Activated CD4-positive, CD25-positive, alpha-beta regulatory T cell (primary cell): ENCODE measurements around the gene CD96.

Experiments
- DNase-seq, 4 experiments: peaks; one replicate each; lab custom pipeline; 2025; lab: John Stamatoyannopoulos, UW

Gene CD96

DNA sequence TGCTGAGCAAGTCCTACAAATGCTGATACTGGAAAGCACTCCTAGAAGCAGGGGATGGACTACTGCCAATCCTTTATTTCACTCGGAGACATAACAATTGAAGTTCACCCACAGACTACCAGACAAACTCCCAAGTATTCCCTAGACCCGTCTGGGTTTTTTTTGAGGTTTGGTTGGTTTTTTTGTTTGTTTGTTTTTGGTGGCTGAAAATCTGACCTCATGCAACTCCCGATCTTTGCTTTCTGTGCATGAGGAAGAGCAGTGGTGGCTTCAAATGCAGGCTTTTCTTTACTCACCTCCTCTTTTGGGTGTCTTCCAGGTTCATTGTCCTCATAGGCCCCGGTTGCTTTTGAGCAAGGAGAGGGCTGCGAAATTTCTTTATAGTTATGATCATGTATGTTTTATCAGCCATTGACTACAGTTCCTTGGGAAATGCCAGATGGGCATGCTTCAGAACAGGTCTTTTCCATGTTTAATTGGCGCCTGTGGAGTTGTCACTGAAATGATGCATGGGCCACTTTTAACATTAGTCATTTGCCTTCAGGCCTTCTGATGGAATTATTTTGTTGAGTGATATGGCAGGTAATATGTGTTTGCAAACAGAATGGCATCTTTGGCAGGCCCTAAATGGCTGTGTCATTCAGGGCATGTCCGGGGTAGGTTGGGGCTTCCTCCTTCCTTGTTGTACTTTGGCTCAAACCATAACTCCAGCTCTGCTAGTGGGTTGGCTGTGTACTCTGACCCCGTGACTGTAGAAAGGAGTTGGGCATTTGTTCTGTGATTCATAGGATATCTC lies 134.4 kb downstream of the CD96 start:
- no peak for DNase-seq

DNA sequence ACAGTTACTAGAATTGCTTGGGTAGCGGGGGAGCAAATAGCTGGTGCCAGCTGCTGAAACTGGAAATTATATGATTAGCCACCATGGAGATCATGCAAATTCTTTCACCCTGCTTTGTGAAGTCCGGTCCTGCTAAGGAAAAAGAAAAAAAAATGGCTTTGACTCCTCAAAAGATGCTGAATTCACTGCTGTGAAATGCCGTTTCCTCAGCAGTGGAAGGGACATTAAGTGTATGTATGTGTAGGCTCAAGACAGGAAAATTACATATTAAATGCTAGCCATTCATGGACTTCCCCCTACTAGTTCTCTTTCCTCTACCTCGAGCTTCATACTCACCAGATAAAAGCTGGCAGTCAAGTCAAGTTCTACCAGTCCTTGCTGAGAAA lies 135.0 kb downstream of the CD96 start:
- DNase-seq = no peak

DNA sequence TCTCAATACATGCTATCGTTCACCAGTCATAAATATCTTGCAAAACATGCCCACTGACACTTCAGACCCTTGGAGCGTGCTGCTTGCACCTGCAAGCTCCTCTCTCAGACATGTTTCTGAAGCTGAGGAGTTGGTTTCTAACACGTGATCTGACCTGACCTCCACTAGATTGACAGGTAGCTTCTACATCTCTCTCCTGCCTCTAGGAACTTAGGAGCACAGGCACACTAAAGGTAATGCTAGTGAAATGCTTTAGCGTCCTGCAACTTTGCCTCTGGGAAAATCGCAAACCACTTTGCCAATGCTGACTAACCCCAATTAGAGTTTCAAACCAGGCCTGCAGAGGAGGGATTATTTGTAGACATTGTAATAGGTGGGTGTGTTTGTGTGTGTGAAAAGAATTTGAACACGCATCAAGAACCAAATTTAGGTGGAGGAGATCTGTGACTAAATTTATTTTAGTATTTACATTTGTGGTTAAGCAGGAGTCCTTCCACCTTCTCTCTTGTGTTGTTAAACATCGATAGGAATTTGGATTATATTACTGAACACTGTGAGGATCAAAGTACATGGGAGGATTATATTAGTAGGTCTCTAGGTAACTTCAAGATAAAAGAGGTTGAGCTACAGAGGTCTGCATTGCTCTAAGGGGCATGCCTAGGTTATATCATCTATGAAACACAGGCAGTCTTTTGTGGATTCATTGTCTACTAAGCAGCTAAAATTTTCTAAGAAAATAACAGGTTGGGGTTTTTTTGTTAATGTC lies 139.8 kb downstream of the CD96 start:
- no peak for DNase-seq

DNA sequence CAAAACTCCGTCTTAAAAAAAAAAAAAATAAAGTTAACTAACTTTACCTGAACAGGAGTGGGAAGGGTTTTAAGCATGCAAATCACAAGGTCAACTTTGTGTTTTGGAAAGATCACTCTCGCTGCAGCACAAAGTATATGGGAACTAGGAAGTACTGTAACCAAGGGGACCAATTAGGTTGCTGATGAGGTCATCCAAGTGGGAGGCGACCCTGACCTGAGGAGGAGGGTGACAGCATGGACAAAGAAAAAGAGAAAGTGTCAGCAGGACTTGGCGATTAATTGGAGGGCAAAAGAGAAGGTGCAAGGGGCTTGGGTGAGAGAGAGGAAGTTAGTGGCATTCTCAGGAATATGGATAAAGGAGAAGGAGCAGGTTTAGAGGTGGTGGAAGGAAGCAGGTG lies 142.6 kb downstream of the CD96 start:
- no peak for DNase-seq

DNA sequence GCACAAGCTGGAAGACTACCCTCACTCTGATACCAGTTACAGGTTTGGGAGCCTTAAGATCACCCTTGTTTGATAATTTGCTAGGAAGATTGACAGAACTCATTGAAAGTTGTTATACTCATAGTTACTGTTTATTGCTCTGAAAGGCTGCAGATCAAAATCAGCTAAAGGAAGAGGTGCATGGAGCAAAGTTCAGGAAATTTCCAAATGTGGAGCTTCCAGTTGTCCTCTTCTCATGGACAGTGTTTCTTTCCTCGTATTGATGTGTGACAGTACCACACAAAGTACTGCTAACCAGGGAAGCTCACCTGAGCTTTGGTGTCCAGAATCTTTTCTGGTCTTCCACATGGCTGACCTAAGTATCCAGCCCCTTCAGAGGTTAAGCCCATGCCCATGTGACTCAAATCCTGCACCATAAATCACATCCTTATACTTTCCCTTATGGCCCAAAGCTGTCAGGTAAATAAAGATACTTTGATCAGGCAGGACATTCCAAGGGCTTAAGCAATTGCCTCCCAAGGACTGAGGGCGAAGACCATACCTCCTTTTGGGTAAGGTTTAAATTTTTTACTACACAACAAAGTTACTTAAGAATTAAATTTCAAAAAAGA lies 146.3 kb downstream of the CD96 start:
- no peak for DNase-seq

DNA sequence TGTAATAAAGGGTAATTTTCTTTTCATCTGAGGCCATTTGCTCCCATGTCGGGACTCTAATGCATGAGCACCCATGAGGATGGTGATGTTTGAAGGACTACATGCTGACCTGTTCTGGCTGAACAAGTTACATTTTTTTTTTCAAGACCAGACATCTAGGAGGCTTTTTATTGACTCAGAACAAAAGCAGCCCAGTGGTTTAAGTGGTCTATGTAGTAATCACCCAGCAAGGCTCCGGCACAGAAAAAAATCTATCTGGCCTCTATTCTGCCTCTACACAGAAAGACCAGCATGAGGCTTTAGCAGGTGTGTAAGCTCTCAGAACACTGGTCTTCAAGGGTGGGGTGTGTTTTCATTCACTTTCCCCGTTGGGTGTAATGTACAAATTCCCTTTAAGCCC lies 148.2 kb downstream of the CD96 start:
- no peak for DNase-seq

DNA sequence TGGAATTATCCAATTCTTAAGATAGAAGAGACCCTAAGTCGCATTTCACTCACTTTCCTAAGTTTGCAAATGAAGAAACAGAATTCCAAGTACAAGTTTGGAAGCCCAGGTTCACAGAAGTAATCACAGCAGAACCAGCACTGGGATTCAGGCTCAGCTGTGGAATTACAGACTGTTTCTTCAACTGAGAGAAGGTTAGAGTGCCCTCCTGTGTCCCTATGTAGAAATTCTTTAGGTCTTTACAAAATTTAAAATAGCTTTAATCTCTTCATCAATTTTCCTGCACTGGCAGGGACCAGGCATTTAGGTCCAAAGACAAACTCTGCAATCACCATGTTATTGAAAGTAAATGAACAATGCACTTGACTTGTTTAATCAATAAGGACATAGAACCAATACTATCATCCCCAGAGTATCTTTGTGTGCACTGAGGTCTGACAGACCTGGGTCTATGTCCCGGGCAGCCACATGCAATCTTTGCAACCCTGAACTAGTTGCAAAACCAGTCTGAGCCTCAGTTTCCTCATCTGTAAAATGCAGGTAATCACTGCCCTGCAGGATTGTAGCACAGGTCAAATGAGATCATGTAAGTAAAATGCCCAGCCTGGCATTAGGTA lies 149.4 kb downstream of the CD96 start:
- DNase-seq = no peak

DNA sequence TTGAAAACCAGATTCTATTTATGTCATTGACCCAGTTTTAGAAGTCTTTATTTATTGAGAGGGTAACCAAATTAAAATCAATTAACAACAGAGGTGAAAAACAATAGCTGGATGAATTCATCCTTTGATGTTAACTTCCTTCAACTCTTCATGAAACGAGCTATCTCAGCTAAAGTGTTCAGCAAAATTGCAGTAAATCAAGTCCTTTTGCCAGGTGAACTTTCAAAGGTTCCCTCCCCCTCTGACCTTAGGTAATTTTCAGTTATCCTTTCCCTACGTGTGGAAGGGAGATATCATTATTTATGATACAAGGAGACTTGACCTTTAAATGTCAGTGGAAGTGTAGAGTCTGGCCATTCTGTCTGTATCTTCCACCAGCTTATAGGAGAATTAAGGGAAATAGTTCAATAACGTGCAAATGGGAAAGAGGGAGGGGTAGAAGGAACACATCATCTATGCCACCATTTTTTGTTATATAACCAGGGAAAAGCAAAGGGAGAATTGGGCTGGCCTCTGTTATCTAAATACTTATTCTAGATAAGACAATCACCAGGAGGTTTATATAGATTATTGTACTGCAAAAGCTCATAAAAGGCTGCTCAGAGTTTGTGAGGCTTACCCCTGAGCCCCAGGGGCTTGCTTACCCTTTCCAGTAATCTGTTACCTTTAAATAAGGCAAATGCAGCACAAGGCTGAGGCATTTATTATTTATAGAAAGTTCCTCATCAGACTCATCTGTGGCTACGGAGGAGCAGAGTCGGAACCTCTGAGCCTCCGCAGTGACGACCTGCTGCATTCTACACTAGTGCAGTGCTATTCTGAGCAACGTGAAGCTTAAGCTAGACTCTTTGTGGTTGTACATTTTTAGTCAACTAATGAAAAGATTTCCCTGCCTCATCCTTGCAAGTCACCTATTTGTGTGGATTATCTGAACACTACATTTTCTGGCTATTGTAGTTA lies 150.9 kb downstream of the CD96 start:
- DNase-seq = no peak

DNA sequence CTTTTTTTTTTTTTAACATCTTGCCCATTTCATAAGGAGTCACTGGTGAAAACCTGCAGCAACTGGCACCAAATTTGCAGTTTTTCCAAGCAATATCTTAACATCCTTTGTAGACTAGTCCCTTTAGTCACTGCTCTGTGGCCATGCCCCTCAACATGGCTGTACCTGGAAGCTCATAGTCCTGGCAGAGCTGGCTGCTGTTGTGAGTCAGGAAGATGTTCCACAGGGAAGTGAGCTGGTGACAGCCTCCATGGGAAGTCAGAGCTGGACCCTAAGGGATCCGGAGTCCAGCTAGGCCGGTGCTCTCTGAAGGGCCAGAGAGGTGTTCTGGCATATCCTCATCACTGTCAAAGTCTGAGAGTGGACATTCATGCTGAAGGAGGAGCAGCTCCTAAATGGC lies 152.5 kb downstream of the CD96 start:
- DNase-seq = no peak

DNA sequence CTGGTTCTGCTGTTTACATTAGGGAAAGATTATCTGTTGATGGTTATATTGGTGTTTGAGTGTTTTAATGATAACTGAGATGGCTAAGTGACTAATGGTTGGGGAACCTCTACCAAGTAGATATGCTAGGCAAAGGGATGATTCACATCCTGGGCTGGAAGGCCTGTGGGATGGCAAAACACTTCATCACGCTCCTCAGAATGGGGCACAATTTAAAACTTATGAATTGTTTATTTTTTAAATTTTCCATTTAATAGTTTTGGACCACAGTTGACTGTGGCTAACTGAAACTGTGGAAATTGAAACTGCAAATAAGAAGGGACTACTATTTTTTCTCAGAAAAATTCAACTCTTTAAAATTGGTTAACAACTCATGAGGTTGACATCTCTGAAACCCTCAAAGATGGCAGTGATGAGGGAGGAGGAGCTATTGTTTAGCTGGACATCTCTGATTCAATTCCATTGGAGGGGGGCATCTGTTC lies 153.7 kb downstream of the CD96 start:
- DNase-seq = no peak

DNA sequence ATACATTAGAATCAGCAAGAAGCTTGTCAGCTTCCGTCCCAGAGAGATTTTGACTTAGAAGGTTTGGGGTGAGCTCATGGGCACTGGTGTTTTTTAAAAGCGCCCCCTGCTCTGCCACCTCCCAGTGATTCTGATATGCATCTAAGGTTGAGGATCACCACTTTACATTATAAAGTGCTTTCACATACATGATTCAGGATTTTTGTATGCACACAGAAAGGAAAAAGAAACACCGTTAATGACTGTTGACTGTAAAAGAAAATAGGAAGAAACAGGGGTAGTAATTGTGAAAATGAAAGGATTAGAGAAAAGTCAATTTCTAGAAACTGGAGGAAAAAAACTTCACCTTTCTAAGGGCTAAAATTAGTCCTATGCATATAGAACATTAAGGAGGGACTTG lies 158.1 kb downstream of the CD96 start:
- no peak for DNase-seq

DNA sequence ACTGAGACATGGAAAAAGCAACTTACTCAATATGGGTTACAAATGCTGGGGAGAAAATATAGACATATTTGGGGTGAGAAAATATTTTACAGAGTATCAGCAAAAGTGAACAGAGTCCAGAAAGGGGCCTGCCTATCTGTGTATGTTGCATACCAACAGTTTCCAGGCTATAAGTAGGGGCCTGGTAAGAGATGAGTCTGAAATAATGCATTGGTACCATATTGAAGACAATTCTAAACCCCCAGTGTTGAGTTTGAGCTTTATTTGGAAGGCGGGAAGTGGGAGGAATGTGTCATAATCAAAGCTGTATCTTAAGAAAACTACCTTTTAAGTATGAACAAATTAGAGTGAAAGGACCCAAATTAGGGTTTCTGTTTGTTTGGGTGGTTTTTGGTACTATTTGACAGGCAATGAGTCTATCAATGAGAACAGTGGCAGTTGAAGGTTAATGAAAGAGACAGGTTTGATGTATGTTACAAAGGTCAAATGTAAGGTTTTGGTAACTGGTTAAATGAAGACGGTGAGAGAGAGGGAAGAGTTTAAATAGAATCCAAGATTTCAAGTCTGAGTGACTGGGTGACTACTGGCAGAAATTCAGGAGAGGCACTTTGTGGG lies 159.4 kb downstream of the CD96 start:
- no peak for DNase-seq
